ENCODE measurements around the gene SEMA7A.

The SEMA7A gene

DNA sequence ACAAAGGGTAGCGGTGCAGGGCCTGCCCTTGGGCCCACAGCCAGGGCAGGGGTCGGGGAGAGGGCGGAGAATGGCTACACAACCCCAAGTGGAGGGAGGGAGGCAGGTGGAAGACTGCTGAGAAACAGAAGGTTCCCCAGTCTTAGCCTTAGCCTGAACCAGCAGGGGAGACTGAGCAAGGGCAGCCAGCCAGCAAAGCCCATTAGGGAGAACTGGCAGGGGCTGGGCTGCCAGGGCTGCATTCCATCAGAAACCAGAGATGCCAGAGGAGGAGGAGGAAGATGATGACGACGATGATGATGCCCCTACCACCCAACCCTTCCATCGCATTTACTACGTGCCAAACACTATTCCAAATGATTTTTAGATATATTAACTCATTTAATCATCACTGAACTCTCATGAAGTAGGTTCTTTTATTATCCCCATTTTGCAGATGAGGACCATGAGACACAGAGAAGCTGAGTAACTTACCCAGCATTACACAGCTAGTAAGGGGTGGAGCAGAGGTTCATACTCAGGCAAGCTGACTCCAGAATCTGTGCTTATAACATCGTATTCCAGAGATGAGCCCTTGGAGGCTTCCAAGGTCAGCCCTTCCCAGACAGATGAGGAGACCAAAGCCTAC, 8.7 kb downstream of the SEMA7A start:
- Histone ChIP-seq H3K36me3 (no peaks in the 10 kb centered on the region), H3K4me1 (peaks cover 0 to 16% (median 0%) of the 10 kb centered on the region in 4 donors), H3K27me3 (peaks cover 0 to 23% of the 10 kb centered on the region in 2 donors), H3K27ac (no peak overlapping the region), H3K4me3 (no peak overlapping the region), H3K9me3 (no peaks in the 10 kb centered on the region)
- intact Hi-C loops (cut with DNase I; ENCODE audit: low total_unique reads): no loop called here
- no peak for DNase-seq
- TF ChIP-seq CTCF (IDR thresholded peaks at IDR 0.05): no peak

DNA sequence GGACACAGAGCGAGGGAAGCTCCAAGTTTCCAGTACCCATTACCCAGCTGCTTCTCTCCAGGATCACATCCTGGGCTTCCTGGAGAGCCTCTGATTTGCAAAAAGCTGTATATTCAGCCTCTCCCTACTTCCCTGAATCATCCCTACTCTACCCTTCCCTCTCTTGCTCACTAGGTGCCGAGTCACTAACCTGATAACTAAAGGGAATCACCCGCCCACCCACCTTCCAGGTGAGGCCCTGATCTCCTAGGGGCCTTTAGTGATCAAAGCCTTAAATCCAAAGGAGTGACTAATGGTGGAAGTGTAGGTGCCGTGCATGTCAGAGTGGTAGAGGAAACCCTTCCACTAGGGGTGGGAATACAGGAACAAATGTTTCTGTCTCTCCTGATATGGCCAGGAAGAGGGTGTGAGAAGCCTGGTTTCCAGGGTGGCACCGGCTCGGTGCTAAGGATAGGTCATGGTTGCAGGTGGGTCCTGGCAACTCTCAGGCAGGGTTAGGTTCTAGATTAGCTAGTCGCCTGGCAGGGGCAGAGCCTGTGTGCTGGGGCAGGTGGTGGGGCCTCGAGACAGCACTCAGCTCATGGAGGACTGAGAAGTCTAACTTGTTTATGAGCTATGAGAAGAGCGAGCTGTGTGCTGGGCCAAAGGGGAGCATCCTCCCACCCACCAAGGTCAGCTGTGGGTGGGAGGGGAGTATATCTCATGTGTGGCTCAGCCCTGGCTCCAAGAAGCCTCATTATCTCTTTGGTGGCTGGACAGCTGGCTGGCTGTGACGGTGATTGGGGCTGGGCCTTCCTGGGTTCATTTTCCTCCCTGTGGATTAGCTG, 10.1 kb downstream of the SEMA7A start:
- Histone ChIP-seq H3K27me3 (peaks cover 0 to 9% of the 10 kb centered on the region in 2 donors), H3K9me3 (no peaks in the 10 kb centered on the region), H3K27ac (no peak overlapping the region), H3K4me1 (peaks cover 0 to 16% (median 0%) of the 10 kb centered on the region in 4 donors), H3K36me3 (no peaks in the 10 kb centered on the region), H3K4me3 (no peak overlapping the region)
- no peak for DNase-seq
- TF ChIP-seq CTCF (IDR thresholded peaks at IDR 0.05): no peak
- intact Hi-C loops (cut with DNase I; ENCODE audit: low total_unique reads): no loop called here

- intact Hi-C loops (cut with DNase I; ENCODE audit: low total_unique reads): no loop called here
- H3K36me3 ChIP-seq: no peaks in the 10 kb centered on the region
- TF ChIP-seq CTCF (IDR thresholded peaks at IDR 0.05): no peak
- peaks cover 0 to 4% of the 10 kb centered on the region in 2 donors for H3K27me3 ChIP-seq
- H3K9me3 ChIP-seq: no peaks in the 10 kb centered on the region
- DNase-seq: no peak
- no peak overlapping the region for H3K4me3 ChIP-seq
- H3K4me1 ChIP-seq: peaks cover 0 to 16% (median 0%) of the 10 kb centered on the region in 4 donors
- no peak overlapping the region for H3K27ac ChIP-seq
Measured at GRCh38 chr15:74422652-74423430, 10.9 kb downstream of the SEMA7A start.

DNA sequence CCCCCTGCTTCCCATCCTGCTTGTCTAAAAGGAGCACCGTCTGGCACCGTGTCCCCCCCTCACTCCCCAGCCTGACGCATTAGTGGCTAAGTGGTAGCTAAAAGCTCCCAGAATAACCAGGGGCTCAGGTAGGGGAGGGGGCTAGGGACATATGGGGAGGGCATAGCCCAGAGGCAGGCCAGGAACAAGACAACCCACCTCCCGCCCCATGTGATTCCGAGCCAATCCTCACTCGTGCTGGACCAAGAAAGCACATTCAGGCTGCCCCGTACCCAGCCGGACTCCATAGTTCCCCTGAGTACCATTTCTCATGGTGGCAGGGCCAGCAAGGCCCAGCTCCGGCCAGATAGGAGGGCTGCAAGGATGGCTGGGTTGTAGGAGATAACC, 11.5 kb downstream of the SEMA7A start:
- Histone ChIP-seq H3K27me3 (peaks cover 0 to 3% of the 10 kb centered on the region in 2 donors), H3K4me1 (peaks cover 0 to 16% (median 0%) of the 10 kb centered on the region in 4 donors), H3K36me3 (no peaks in the 10 kb centered on the region), H3K4me3 (no peak overlapping the region), H3K9me3 (no peaks in the 10 kb centered on the region), H3K27ac (no peak overlapping the region)
- TF ChIP-seq CTCF (IDR thresholded peaks at IDR 0.05): no peak
- intact Hi-C loops (cut with DNase I; ENCODE audit: low total_unique reads): no loop called here
- no peak for DNase-seq

DNA sequence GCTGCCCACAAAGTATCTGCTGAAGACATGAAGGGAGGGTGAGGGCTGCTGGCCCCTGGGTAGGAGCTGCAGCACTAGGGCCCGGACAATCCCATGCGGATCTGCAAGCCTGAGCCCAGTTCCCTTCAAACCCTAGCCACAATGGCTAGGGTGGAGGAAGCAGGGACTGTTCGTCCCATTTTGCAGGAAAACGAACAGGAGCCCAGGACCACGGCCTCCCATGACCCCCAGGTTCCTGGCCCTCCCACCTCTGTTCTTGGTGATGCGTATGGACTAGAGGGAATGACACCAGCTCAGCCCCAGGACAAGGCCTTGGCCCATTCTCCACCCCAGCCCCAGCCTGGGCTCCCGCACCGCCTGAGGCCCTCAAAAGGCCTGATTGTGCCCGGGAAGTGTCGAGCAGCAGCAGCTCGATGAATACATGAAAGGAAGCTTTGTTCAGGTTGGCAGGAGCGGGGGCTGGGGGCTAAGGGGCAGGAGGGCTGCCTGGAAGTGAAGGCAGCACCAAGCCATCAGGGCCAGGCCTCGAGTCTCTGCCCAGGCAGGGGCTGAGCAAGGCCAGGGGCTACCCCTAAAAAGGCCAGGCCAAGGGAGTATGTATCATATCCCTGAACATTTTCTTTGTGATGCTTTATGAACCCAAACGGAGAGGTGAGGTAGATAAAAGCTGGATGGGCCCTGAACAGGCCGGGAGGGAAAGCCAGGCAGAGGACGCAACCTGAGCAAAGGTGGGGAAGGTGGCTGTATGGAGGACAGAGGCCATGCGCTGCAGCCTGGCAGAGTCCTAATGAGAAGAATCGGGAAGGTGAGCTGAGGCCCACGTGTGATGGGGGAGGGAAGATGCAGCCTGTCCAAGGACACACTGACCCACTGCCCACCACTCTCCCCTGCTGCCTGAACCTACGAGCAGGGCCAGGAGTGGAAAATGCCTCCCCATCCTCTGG, 12.2 kb downstream of the SEMA7A start:
- Histone ChIP-seq H3K27ac (no peak overlapping the region), H3K9me3 (no peaks in the 10 kb centered on the region), H3K4me1 (peaks cover 0 to 16% (median 0%) of the 10 kb centered on the region in 4 donors), H3K4me3 (no peak overlapping the region), H3K36me3 (no peaks in the 10 kb centered on the region), H3K27me3 (peaks cover 0 to 6% of the 10 kb centered on the region in 2 donors)
- TF ChIP-seq CTCF (IDR thresholded peaks at IDR 0.05): no peak
- no peak for DNase-seq
- intact Hi-C loops (cut with DNase I; ENCODE audit: low total_unique reads): no loop called here

All from tibial artery (tissue), 4 donors.